ENCODE results near the gene CACNA1B.
A peak's percentile ranks its signal among the peaks of the same experiment; 100 is the strongest.
"Not testable (repeated sequence)": the region's sequence is repeated elsewhere in the genome, so short reads cannot be mapped to it uniquely, and the experiment has no call there.

The CACNA1B gene

DNA sequence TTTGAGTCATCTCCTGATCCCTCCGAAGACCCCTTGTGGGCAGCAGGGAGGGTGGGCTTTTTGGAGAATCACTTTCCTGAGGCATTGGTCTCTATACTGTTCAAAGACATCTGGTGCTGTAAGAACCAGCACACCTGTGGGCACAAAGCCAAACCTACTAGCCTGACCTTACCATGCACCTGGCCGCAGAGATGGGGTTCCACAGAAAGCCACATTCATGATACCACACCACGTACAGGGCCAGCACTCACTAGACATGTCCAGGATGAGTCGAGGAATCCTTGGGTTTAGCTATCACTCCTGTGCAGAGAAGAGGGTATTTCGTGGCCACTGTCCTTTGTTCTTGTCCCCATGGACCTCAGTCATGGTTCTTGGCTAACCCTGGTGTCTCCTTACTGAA, 203.4 kb downstream of the CACNA1B start:
- DNase-seq (ENCODE audit: insufficient read length, low spot score) (no peak), FAIRE-seq (no peak)

DNA sequence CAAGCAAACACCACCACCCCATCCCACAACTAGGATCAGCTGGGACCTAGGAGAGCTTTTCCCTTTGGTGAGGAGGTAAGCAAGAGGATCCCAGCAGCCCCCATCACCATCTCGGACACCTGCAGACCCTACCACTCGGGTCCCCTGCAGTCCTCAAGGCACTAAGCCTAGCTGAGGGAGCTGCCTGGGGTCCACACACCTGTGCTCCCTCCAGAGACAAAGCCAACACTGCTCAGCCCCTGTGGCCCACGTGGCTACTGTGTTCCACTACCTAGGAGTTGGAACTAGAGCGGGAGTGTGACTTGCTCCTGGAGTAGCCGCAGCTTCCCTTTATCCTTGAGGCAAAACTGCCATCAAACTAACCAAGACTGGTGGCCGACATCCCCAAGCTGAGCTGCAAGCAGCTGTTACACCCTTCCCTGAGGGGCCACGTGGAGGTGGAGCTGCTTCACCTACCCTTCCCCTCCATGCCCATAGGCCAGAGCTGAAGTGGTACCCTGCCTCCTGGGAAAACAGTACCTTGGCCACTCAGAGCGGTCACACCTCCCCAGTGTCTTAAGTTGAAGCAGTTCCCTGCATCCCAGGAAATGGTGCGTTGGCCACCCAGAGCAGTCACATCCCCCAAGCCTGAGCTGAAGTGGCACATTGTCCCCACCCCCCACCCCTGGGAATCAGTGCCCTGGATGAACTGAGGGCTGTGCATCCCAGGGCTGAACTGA, 205.5 kb downstream of the CACNA1B start:
- DNase-seq (ENCODE audit: insufficient read length, low spot score) (no peak), FAIRE-seq (no peak)

DNA sequence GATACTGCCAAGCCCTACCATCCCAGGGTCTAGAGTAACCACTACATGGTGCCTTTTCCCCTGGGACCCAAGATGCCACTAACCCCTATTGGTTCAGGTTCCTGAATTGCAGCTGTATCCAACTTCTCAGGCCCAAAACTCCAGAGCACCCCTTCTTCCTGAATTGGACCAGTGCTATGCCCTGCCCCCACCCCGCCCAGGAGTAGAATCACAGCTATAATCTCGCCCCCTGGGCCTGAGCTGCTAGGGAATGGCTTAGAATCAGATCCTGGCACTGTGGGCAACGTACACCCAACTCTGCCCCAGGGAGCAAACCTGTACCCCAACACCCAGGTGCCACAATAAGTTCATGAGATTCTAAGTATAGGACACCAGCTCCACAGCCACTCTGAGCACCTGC, 206.3 kb downstream of the CACNA1B start:
- FAIRE-seq (no peak), DNase-seq (ENCODE audit: insufficient read length, low spot score) (no peak)

DNA sequence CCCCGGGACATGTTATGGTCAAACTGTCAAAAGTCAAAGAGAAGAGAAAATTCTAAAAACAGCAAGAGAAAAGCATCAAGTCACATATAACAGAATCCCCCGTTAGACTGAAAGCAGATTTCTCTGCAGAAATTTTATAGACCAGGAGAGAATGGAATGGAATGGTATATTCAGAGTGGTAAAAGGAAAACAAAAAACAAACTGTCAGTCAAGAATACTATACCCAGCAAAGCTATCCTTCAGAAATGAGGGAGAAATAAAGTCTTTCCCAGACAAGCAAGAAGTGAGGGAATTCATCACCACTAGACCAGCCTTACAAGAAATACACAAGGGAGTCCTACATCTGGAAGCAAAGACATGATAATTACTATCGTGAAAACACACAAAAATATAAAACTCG, 208.0 kb downstream of the CACNA1B start:
- no peak for FAIRE-seq
- DNase-seq (ENCODE audit: insufficient read length, low spot score) = no peak

DNA sequence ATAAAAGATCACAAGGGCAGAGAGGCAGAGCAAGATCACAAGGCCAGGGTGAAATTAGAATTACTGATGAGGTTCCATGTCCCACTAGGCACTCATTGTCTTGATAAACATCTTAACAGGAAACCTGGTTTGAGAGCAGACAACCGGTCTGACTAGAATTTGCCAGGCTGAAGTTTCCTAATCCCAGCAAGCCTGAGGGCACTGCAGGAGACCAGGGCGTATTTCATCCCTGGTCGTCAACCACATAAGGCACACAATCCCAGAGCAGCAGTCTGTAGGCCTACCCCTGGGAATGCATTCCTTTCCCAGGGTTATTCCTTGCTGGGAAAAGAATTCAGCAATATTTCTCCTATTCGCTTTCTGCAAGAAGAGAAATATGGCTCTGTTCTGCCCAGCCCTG, 214.5 kb downstream of the CACNA1B start:
- not testable (repeated sequence) for DNase-seq (ENCODE audit: insufficient read length, low spot score); FAIRE-seq

DNA sequence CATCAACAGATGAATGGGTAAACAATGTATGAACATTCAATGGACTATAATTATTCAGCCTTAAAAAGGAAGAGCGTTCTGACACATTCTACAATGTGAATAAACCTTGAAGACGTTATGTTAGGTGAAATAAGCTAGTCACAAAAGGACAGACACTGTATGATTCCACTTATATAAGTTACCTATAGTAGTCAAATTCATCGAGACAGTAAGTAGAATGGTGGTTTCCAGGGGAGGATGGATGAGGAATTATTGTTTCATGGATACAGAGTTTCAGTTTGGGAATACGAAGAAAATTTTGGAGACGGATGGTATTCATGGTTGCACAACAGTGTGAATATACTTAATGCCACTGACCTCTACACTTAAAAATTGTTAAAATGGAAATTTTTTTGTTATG, 216.4 kb downstream of the CACNA1B start:
- DNase-seq (ENCODE audit: insufficient read length, low spot score) = no peak
- FAIRE-seq = no peak

DNA sequence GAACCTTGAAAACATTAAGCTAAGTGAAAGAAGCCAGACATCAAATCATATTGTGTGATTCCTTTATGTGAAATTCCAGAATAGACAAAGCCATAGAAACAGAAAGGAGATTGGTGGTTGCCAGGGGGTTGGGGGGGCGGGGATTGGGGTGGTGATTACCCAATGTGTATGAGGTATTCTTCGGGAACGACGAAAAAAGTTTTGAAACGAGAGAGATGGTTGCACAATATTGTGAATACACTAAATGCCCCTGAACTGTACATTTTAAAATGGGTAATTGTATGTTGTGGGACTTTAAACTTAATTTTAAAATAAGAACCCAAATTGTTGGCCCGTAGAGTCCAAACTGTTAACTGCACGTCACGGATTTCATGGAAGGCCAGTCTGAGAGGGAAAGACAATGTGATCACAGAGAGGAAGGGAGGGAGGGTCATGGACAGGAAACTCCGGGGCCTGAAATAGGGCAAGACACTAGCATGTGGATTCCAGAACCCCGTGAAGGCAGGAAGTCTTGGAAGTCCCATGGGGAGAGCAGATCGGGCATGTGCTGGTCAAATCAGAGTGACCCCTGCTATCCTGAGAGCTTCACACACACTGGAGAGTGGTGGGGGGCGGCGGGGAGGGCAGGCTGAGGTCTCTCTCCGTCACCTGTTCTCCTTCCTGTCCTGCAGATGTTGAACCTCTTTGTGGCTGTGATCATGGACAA, 218.4 kb downstream of the CACNA1B start:
- FAIRE-seq = no peak

DNA sequence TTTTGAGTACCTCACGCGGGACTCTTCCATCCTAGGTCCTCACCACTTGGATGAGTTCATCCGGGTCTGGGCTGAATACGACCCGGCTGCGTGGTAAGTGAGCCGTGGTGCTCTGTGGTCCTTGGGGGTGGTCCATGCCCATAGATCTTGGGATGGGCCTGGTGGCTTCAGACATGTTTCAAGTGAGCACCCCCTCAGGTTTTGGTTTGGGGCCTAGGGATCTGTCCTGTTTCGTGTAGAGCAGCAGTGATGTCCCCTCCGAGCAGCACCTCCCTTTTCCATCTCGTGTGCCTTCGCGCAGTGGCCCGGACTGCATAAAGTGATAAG, 218.9 kb downstream of the CACNA1B start:
- no peak for FAIRE-seq
- no peak for DNase-seq (ENCODE audit: insufficient read length, low spot score)

More for the DNA sequence above, 218.4 kb downstream of the CACNA1B start:
- no peak for DNase-seq (ENCODE audit: insufficient read length, low spot score)

DNA sequence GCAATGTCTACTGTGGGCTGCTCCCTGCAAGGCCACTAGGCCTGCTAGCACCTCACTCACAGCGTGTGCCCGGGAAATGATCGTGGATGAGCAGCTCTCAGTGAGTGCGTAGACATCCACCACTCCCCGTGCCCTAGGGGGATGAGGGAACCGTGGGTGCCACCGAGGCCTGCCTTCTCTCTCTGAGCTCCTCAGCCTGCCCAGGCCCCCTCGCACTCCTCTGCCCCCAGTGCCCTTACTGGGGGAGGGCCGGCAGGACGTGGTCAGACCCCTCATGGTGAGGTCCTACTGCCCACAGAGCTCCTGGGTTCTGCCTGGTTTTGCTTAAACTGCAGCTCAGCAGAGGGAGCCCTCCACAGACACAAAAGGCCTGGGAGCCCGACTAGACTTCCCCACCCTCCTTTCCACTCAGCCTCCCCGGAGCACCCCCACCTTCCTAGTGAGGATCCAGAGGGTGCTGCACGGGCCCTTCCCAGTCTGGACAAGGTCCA, 220.0 kb downstream of the CACNA1B start:
- FAIRE-seq (no peak), DNase-seq (ENCODE audit: insufficient read length, low spot score) (no peak)

DNA sequence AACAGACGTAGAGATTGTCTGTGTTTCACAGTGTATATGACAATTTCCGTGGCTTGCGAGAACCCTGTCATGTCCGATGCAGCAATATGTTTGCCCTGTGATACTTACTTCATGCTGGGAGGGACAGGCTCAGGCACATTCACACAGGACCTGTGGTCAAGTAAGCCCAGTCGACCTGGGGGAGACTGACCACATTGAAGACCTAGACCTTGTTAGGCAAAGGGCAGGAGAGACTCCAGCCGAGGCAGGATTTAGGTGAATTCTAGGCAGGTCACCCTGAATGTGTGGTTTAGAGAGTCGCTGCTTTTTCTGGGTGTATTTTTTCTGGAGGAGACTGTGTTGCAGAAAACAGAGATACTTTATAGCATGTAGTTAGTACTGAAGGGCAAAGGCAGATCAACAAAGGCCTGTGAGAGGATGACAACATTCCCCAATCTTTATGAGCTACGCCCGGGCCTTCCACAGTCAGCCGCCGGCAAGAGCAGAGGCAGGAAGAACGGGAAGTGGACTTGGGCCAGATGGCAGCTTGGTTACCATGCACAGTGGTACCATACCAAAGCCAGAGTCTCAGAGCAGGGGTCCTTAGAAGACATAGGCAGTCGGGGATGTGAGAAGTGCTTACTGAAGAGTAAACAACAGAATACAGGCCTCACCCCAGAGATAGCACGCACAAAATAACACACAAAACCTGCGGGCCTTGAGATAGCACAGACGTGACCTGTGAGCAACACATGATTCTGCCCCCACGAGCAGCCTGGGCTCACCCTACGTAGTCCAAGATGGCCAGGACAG, 220.7 kb downstream of the CACNA1B start:
- DNase-seq (ENCODE audit: insufficient read length, low spot score) = no peak

DNA sequence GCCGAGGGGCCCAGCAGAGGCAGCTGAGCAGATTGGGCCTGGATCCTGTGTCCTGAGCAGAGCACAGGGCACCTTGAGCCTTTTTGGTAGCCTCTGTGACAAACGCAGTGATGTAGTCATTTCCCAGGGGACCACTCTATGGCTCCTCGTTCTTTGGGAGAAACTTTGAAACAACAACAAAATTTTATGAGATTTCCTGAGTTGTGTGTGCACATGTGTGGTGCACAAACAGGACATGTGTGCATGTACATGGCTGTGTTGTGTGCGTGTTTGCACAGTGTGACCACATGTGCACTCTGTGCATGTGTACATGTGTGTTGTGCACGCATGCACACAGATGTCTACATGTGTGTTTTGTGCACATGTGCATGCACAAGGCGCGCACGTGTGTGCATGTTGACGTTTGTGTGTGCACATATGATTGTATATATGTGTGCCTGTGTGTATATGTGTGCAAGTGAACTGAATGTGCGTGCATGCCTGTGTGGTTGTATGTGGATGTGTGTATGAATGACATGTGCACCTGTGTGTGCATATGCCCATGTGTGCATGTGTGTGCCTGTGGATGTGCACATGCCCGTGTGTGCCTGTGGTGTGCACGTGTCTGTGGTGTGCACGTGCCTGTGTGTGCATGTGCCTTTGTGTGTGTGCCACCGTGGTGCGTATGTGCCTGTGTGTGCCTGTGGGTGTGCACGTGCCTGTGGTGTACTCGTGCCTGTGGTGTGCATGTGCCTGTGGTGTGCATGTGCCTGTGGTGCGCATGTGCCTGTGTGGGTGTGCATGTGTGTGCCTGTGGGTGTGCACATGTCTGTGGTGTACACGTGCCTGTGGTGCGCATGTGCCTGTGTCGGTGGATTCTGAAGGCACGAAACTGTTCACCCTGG, 221.6 kb downstream of the CACNA1B start:
- DNase-seq (ENCODE audit: insufficient read length, low spot score) (no peak), FAIRE-seq (peak; percentile 55)

More for the DNA sequence above, 220.7 kb downstream of the CACNA1B start:
- FAIRE-seq = no peak

DNA sequence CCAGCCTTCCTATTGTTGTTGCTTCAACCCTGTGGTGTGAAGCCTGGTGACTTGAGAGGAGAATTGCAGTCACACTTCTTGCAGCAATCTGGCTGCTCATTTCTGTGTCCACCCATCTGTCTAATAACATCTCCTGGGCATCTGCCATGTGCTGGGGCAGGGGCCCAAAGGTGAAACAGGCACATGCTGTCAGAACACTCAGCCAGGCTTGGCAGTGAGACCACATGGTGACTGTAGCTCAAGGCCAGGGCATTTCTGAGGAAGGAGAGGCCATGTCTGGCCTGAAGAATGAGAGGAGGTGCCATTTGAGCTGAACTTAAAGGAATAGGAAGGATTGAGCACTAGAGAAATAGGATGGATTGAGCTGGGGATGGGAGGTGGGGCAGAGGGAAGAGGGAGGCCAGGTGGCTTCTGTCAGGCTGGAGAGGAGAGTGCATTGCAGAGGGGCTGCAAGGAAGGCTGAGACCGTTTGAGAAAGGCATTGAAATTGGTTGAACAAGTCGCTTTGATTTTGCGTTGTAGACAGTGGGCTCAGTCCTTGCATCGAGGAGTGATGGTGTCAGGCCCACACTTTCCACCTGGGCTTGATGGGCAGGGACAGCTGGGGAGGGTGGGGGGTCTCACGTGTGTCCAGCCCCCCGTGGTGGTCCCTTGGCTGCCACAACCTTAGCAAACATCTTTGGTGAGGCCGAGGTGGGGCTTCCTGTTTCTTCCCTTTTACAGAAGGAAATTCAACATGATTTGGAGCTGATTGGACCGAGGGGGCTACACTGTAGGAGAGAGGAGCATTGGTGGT, 222.4 kb downstream of the CACNA1B start:
- FAIRE-seq (no peak), DNase-seq (ENCODE audit: insufficient read length, low spot score) (no peak)

DNA sequence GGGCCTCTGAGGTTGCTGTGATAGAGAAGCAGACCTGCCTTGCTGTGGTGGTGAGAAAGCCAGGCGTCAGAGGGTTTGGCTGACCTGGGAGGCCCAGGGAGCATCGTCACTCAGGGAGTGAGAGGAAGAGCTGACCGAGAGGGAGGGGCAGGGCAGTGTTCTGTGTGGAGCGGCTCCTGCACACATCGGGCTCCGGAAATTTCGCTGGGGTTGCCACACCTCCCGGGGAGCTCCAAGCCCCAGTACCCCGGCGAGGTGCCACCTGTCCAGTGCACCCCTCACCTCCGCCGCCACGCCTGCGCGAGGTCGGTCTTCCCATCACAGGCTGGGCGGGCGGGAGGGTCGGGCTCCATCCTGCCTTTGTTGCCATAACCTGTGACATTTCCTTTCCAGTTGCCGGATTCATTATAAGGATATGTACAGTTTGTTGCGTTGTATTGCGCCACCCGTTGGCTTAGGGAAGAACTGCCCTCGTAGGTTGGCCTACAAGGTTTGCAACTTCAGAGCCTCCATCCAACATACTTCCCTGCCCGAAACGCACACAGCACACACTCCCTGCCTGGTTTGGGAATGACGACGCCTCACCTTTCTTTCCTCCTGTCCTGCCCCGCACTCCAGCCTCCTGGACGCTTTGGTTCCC, 223.2 kb downstream of the CACNA1B start:
- DNase-seq (ENCODE audit: insufficient read length, low spot score) = no peak
- FAIRE-seq = no peak

DNA sequence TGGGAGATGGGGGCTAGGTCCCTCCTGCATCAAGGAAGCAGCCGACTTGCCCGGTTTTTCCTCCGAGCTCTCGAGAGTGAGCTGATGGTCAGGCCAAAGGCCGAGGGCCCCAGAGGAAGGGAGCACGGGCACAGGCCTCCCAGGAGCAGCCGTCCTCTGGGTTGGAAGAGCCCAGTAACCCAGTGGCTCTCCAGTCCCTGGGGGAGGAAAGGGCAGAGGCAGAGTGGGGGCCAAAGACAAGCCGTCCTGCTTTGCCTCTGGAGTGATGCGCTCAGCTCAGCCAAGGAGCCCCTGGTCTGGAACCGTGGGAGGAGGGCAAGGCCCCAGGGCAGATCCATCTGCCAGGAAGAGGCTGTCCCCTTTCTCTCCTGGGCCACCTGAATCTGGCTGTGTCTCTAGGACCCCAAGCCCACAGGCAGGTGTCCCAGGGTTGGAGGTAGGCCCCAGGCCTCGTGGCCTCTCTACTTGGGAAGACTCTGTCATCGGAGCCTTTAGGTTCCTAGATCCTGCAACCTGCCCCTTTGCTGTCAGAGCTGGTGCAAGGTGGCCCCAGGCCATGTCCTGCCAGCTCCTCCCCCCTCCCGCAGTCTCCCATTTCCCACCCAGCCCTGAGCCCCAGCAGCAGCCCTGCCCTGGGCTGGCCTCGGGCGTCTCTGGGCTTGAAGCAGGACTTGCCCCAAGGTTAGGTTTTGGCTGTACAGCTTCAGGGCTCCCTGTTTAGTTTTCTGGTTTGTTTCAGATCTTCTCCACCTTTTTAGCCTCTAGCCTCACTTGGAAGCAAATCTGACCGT, 224.1 kb downstream of the CACNA1B start:
- DNase-seq (ENCODE audit: insufficient read length, low spot score) (no peak), FAIRE-seq (no peak)

DNA sequence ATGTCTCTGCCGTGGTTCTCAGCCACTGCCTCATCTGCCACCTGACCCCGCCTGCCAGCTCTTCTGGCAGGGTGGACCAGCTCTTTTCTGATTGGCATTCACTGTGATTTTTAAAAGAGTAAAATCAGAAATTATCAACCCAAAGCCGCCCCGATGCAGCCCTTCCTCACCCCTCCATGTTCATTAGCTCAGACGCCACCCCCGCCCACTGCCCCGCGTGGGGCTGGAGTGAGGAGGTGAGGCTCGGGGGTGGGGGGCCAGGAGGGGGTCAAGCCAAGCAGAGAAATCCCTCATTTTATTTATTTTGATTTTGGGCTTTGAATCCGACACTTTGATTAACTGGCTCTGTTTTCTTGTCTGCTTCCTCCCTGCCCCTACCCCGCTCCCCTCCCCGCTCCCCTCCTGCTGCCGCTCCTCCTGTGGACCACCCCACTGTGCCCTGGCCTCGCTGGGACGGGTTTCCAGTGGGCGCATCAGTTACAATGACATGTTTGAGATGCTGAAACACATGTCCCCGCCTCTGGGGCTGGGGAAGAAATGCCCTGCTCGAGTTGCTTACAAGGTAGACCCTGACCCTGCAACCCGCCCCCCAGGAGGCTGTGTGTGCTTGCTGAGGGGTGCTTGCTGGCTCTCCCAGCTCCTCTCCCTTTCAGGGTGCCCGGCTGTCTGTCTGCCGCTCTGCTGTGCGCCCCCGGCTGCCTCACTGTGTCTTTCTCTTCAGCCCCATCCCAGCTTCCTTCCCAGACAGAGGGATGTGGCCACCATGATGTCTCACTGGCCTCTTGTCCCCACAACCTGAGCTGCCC, 224.9 kb downstream of the CACNA1B start:
- no peak for DNase-seq (ENCODE audit: insufficient read length, low spot score)
- FAIRE-seq = no peak

DNA sequence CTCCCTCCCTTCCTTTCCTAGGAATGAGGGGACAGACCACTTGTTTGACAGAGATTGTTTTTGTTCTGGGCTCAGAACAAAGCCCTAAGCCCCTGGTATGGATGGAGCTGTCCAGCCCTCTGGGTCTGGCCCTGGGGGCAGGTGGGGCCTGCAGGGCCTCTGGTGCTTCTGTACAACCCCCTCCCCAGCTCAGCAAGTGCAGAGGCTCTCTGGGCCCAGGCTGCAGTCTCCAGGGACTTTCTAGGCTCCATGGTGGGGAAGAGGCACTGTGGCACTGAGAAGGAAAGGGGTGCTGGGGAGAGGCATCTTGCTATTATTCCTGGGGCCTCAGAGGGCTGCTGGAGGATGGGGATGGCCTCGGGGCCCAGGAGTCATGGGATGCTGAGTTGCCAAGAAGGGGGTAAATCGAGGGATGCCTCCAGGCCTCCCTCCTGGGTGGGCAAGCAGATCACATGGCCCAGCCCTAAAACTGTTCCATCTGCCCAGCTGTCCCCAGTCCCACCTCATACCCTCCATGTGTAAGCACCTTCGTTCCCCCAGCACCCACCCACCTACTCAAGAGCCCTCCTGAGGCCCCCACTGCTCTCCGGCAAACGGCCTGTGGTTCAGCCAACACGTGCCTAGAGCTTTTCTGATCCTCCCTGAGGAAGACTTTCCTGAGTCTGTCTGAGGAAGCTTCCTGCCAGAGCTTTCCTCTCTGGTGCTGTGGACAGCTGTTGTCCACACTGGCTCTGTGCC, 225.7 kb downstream of the CACNA1B start:
- FAIRE-seq (no peak), DNase-seq (ENCODE audit: insufficient read length, low spot score) (no peak)

DNA sequence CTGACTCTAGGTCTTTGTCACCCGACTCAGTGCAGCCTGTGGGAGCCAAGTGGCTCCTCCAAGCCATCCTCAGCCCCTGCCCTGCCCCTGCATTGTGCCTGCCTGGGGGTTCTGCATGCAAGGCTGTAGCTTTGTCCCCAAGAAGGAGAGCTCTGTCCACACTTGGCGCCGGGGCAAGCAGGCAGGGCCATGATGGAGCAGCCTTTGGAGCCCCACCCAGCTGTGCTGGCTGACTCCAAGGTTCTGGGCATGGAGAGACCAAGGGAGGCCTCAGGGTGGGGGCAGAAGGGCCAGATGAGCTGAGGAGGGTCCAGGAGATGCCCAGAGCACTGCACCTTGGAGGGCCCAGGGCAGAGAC, 226.2 kb downstream of the CACNA1B start:
- DNase-seq (ENCODE audit: insufficient read length, low spot score) (no peak), FAIRE-seq (no peak)
